Measurements from ENCODE around the gene ZNF469. TPM values are rescaled to one million over a fixed set of nuclear protein-coding genes. Genes with fewer than 3 reads are reported as not detected.

Gene ZNF469
- total RNA-seq, 1 donor from 2014 or later = 0.41 TPM

DNA sequence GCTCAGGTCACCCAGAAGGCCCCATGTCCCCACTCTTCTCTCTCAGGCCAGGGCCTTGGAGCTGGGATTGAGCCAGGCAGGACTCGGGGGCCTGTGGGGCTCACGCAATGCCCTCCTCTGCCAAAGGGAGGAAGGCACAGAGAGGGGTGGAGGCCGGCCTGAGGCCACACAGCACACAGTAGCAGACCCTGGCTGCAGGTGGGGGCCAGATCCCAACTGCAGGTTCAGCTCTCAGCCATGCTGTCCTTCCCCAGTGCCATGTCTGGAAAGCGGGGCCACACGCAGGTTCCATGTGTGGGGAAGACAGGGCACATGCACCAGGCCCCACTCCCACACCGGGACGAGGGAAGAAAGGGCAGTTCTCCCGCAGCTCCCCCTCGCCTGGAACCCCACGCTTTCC is 37.0 kb downstream of the ZNF469 start:
- DNase-seq (ENCODE audit: low spot score in 2 of 2) = no peak
- FAIRE-seq = no peak

DNA sequence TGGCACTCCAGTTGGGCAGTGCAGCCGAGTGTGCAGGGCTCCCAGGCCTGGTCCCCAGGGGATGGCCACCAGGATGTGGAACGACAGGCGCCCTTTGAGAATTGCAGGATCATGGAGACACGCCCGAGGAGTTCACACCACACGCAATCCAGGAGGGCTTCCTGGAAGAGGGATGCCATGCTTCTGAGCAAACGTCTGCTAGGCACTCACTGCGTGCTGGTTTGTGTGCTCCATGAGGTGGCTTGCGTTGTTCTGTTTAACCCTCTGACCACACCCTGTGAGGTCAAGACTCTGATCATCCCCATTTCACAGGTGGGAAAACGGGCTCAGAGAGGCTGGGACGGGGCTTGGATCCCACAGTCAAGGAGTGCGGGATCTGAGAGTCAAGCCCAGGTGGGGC is 37.7 kb downstream of the ZNF469 start:
- FAIRE-seq (no peak), DNase-seq (ENCODE audit: low spot score in 2 of 2) (no peak)

DNA sequence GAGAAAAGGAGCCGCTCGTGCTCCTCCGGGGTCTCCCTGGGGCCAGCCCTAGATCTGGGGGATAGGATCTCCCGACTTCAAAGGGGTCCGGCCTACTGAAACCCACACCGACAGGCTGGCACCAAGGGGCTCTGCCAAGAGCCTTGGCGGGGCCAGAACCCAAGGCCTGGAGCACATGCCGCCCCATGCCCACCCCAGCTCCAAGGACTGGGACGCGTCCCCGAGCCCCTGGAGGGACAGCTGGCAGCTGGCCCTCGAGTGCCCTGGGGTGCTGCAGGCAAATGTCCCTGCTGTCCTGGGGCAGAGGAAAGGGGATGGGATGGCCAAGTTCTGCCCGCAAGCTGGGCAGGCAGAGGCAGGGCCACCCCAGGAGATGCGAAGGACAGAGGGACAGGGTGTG is 38.5 kb downstream of the ZNF469 start:
- DNase-seq (ENCODE audit: low spot score in 2 of 2) = no peak
- no peak for FAIRE-seq

DNA sequence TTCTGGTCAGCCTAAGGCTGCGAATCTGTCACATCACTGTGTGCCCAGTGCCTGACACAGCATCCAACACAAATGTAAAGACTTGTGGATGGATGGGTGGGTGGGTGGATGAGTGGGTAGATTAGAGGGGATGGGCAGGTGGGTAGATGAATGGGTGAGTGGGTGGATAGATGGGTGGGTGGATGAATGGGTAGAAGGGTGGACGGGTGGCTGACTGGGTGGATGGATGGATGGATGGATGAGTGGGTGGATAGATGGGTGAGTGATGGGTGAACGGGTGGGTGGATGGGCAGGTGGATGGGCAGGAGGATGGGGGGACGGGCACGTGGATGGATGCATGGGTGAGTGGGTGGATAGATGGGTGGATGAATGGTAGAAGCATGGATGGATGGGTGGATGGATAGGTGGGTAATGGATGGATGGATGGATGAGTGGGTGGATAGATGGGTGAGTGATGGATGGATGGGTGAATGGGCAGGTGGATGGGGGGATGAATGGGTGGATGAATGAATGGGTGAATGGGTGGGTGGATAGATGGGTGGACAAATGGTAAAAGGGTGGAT is 39.2 kb downstream of the ZNF469 start:
- FAIRE-seq (no peak), DNase-seq (ENCODE audit: low spot score in 2 of 2) (no peak)

DNA sequence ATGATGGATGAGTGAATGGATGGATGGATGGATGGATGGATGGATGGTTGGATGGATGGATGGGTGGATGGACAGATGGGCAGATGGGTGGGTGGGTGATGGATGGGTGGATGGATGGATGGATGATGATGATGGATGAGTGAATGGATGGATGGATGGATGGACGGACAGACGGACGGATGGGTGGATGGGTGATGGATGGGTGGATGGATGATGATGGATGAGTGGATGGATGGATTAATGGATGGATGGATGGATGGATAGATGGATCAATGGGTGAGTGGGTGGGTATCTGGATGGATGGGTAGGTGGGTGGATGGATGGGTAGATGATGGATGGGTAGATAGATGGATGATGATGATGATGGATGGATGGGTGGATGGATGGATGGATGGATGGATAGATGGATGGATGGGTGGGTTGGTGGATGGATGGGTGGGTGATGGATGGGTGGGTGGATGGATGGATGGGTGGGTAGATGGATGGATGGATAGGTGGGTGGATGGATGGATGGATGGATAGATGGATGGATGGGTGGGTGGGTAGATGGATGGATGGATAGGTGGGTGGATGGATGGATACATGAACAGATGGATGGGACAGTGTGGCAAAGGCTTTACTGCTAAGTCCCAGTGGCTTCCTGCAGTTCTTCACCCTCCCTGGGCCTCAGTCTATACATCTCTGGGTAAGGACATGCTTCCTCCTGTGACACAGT is 40.1 kb downstream of the ZNF469 start:
- DNase-seq (ENCODE audit: low spot score in 2 of 2) (no peak), FAIRE-seq (no peak)

DNA sequence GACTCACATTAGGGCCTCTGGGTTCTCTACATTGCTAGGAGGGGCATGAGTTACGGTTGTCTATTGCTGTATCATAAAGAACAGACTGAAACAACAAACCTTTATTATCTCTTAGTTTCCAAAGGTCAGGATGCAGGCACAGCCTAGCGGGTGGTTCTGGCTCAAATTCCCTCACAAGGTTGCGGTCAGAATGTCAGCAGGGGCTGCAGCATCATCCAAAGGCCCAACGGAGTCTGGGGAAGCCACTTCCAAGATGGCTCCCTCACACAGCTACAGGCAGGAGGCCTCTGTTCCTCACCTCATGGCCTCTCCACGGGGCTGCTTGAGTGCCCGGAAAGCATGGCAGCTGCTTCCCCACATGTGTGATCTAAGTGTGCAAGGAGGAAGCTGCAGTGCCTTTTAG is 40.7 kb downstream of the ZNF469 start:
- FAIRE-seq = no peak
- no peak for DNase-seq (ENCODE audit: low spot score in 2 of 2)

DNA sequence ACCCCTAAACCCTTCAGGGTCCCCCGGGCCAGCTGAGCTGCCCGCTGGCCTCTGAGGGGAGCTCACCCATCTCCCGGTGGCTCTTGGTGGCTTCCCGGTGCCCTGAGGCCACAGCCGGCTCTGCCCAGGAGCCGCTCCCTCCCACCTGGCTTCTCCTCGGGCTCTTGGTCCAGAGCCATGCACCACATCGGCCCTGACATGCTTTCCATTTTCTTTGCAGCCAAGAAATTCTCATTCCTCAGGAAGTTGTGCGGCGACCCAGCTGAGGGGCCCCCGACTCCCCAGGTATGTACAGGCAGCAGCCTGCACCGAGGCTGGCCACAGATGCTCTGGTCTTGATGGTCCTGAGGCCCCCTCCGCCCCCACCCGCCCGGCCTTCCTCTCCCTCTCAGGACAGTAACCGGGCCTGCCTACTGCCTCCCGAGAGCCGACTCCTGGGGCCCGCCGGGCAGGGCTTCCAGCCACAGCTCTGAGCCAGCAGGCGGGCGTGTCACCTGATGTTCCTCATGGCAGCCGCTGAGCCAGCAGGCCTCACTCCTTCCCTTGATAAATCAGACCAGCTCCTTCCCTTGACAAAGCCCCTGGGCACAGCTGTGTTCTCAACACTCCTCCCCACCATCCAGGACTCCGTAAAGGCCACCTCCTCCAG is 42.0 kb downstream of the ZNF469 start:
- DNase-seq (ENCODE audit: low spot score in 2 of 2) (no peak), FAIRE-seq (no peak)

DNA sequence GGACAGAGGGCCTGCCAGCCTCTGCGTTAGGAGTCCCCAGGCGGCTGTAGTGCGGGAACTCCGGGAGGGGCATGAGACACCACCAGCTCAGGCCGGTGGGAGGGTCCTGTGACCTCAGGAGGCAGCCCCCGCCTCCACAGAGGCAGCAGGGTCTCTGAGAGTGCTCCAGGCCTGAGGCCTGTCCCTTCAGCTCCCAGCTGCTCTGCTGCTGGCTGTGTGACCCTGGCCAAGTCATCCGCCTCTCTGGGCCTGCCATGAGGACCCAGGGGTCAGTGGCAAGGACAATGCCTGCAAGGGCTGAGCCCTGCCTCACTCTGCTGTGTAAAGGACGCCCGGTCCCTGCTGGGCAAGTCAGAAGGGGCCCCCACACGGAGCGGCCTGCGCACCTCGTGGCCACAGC is 43.3 kb downstream of the ZNF469 start:
- DNase-seq (ENCODE audit: low spot score in 2 of 2) (no peak), FAIRE-seq (no peak)

DNA sequence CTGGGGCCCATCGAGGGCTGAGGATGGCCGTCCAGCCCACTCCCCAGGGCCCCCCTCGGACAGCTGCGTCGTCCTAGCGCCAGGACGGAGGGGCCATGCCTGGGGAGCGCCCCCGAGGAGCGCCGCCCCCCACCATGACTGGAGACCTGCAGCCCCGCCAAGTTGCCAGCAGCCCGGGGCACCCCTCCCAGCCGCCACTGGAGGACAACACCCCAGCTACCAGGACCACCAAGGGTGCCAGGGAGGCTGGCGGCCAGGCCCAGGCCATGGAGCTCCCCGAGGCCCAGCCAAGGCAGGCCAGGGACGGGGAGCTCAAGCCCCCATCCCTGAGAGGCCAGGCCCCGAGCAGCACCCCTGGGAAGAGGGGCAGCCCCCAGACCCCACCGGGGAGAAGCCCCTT is 44.6 kb downstream of the ZNF469 start:
- FAIRE-seq (no peak), DNase-seq (ENCODE audit: low spot score in 2 of 2) (no peak)

DNA sequence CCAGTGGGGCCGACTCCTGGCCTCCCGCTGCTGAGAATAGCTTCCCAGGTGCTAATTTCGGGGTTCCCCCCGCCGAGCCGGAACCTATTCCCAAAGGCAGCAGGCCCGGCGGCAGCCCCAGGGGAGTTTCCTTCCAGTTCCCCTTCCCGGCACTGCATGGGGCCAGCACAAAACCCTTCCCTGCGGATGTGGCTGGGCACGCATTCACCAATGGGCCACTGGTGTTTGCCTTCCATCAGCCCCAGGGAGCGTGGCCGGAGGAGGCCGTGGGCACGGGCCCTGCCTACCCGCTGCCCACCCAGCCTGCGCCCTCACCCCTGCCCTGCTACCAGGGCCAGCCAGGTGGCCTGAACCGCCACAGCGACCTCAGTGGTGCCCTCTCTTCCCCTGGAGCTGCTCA is 45.4 kb downstream of the ZNF469 start:
- FAIRE-seq (no peak), DNase-seq (ENCODE audit: low spot score in 2 of 2) (no peak)

DNA sequence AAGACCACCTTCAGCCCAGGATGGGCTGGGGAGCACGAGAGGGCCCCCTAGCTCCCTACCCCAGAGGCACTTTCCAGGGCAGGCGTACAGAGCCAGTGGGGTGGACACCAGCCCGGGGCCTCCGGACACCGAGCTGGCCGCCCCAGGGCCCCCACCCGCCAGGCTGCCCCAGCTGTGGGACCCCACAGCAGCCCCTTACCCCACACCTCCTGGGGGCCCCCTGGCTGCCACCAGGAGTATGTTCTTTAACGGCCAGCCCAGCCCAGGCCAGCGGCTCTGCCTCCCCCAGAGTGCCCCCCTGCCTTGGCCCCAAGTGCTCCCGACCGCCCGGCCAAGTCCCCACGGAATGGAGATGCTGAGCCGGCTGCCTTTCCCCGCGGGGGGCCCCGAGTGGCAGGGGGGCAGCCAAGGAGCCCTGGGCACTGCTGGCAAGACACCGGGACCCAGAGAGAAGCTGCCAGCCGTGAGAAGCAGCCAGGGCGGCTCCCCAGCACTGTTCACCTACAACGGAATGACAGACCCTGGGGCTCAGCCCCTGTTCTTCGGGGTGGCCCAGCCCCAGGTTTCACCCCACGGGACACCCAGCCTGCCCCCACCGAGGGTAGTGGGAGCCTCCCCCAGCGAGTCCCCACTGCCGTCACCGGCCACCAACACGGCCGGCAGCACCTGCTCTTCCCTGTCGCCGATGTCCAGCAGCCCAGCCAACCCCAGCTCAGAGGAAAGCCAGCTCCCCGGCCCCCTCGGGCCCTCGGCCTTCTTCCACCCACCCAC is 46.0 kb downstream of the ZNF469 start:
- FAIRE-seq (no peak), DNase-seq (ENCODE audit: low spot score in 2 of 2) (no peak)

DNA sequence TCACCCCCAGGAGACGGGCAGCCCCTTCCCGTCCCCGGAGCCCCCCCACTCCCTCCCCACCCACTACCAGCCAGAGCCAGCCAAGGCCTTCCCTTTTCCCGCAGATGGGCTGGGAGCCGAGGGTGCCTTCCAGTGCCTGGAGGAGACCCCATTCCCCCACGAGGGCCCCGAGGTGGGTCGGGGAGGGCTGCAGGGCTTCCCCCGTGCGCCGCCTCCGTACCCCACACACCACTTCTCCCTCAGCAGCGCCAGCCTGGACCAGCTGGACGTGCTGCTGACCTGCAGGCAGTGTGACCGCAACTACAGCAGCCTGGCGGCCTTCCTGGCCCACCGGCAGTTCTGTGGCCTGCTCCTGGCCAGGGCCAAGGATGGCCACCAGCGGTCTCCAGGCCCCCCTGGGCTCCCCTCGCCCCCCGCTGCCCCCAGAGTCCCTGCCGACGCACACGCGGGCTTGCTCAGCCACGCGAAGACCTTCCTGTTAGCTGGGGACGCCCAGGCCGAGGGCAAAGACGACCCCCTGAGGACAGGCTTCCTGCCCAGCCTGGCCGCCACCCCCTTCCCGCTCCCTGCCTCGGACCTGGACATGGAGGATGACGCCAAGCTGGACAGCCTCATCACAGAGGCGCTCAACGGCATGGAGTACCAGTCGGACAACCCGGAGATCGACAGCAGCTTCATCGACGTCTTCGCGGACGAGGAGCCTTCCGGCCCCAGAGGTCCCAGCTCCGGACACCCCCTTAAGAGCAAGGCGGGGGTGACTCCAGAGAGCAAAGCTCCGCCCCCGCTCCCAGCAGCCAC is 46.8 kb downstream of the ZNF469 start:
- no peak for DNase-seq (ENCODE audit: low spot score in 2 of 2)
- no peak for FAIRE-seq

DNA sequence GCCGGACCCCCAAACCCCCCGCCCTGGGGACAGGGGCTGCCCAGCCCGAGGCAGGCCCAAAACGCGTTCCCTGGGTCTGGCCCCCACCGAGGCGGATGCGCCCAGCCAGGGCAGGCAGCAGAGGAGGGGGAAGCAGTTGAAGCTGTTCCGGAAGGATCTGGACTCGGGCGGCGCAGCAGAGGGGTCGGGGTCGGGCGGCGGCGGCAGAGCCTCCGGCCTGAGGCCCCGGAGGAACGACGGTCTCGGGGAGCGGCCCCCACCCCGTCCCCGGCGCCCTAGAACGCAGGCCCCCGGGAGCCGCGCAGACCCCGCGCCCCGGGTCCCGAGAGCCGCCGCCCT is 47.4 kb downstream of the ZNF469 start:
- DNase-seq (ENCODE audit: low spot score in 2 of 2) = no peak
- no peak for FAIRE-seq

DNA sequence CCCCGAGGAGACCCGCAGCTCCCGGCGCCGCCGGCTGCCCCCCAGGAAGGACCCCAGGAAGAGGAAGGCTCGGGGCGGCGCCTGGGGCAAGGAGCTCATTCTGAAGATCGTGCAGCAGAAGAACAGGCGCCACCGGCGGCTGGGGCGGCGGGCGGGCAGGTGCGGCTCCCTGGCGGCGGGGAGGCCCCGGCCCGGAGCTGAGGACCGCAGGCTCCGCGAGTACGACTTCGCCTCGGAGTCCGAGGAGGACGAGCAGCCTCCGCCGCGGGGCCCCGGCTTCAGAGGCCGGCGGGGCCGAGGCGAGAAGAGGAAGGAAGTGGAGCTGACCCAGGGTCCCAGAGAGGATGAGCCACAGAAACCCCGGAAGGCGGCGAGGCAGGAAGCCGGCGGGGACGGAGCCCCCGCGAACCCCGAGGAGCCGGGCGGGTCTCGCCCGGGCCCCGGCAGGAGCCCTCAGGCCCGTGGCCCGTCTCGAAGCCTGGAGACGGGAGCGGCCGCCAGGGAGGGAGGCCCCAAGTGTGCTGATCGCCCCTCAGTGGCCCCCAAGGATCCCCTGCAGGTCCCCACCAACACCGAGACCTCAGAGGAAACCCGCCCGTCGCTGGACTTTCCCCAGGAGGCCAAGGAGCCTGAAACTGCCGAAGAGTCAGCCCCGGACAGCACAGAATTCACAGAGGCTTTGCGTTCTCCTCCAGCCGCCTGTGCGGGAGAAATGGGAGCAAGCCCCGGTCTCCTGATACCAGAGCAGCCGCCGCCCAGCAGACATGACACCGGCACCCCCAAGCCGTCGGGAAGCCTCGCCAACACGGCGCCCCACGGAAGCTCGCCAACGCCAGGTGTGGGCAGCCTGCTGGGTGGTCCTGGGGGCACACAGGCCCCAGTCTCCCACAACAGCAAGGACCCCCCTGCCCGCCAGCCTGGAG is 48.0 kb downstream of the ZNF469 start:
- peak in 1 of 2 donors; percentile 61 for DNase-seq (ENCODE audit: low spot score in 2 of 2)
- FAIRE-seq = no peak

DNA sequence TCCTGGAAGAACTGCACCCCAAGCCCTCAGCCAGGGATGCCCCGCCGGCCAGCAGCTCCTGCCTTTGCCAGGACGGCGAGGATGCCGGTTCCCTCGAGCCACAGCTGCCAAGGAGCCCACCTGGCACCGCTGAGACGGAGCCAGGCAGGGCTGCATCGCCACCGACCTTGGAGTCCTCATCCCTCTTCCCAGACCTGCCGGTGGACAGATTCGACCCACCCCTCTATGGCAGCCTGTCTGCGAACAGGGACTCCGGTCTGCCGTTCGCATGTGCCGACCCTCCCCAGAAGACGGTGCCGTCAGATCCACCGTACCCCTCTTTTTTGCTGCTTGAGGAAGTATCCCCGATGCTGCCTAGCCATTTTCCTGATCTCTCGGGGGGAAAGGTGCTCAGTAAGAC is 48.9 kb downstream of the ZNF469 start:
- DNase-seq (ENCODE audit: low spot score in 2 of 2) = no peak
- FAIRE-seq = no peak

DNA sequence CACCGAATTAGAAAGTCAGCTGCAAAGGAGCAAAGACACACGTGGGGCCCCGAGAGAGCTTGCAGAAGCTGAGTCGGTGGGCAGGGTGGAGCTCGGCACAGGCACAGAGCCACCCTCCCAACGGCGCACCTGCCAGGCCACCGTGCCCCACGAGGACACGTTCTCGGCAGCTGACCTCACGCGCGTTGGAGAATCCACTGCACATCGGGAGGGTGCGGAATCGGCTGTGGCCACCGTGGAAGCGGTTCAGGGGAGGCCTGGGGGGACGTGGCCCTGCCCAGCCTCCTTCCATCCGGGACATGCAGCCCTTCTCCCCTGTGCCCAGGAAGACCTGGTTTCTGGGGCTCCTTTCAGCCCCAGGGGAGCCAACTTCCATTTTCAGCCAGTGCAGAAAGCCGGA is 49.4 kb downstream of the ZNF469 start:
- FAIRE-seq = no peak
- no peak for DNase-seq (ENCODE audit: low spot score in 2 of 2)
